HUDEP-2 (cell line): ENCODE results near the gene ZNF316.
"Not testable (repeated sequence)": the region's sequence is repeated elsewhere in the genome, so short reads cannot be mapped to it uniquely, and the experiment has no call there.

ENCODE experiments used
- DNase-seq, 76 experiments: peaks; one replicate each; lab custom pipeline; 2025; ENCODE audit not compliant: unreplicated experiment in 76 of 76; lab: John Stamatoyannopoulos, UW

Gene ZNF316

GRCh38 chr7:6621195-6622133, 15.7 kb upstream of the ZNF316 start:
- no peak for DNase-seq

- DNase-seq, result no peak
Observed at GRCh38 chr7:6622134-6622710, 14.9 kb upstream of the ZNF316 start.

- DNase-seq, result no peak
Observed at GRCh38 chr7:6623589-6624245, 13.4 kb upstream of the ZNF316 start.

GRCh38 chr7:6624246-6624611, 12.9 kb upstream of the ZNF316 start:
- no peak for DNase-seq

- no peak for DNase-seq
Observed at GRCh38 chr7:6628045-6628444, 9.1 kb upstream of the ZNF316 start.

- DNase-seq, result no peak
Observed at GRCh38 chr7:6630007-6630849, 6.9 kb upstream of the ZNF316 start.

- no peak for DNase-seq
Observed at GRCh38 chr7:6631605-6632004, 5.5 kb upstream of the ZNF316 start.

GRCh38 chr7:6634021-6634420, 3.1 kb upstream of the ZNF316 start:
- no peak for DNase-seq

GRCh38 chr7:6634971-6635370, 2.1 kb upstream of the ZNF316 start:
- not testable (repeated sequence) for DNase-seq

- peak in 37 of 76 experiments; percentile 2 to 56 (median 31) for DNase-seq
Observed at GRCh38 chr7:6637544-6638229, 569 bp downstream of the ZNF316 start.

- no peak for DNase-seq
Observed at GRCh38 chr7:6639032-6639431, 1.9 kb downstream of the ZNF316 start.

GRCh38 chr7:6639627-6640026, 2.5 kb downstream of the ZNF316 start:
- DNase-seq, result no peak

GRCh38 chr7:6640246-6640721, 3.2 kb downstream of the ZNF316 start:
- DNase-seq, result peak in 27 of 76 experiments; percentile 3 to 49 (median 29)

GRCh38 chr7:6641305-6642035, 4.4 kb downstream of the ZNF316 start:
- DNase-seq, result no peak

- no peak for DNase-seq
Observed at GRCh38 chr7:6642239-6642839, 5.2 kb downstream of the ZNF316 start.

- peak in 15 of 76 experiments; percentile 6 to 43 (median 16) for DNase-seq
Observed at GRCh38 chr7:6642861-6643640, 5.9 kb downstream of the ZNF316 start.

GRCh38 chr7:6643915-6644625, 7.0 kb downstream of the ZNF316 start:
- DNase-seq, result no peak
